HepG2 (cell line): Measurements from ENCODE around the gene DDX49. TPM values are rescaled to one million over a fixed set of nuclear protein-coding genes. Genes with fewer than 3 reads are reported as not detected.

Experiments used
- ATAC-seq: fragments of 200-7000 bp; cut with Tn5 transposase; 3 replicates; pipeline ENCODE4 v1.9.1; 2020; ENCODE audit warnings: mild to moderate bottlenecking, moderate library complexity
- BruUV-seq: library from RNA; stranded (reverse); fragments of 400-500 nt; replicated peaks from 2 replicates; lab custom pipeline; 2021; lab: Mats Ljungman, UMichigan
- CTCF ChIA-PET: fragments of 300-600 bp; formaldehyde crosslinking; extraction: SDS; loops from one replicate; lab custom pipeline; 2021; ENCODE audit warnings: low total read pairs, inconsistent platforms, low intra/inter-chr PET ratio; lab: Yijun Ruan, JAX
- POLR2A ChIA-PET: fragments of 350-600 bp; sonication (Branson Sonifier 250); formaldehyde crosslinking; loops from one replicate; lab custom pipeline; 2020; ENCODE audit warnings: antibody characterized with exemption, inconsistent platforms; lab: Yijun Ruan, JAX
- DNase-seq: peaks from one replicate; pipeline ENCODE4 v3.0.0-alpha.2; 2015; ENCODE audit warnings: low spot score
- FAIRE-seq: peaks from 3 replicates; lab custom pipeline; 2011; peaks lifted over from hg19 to GRCh38; lab: Jason Lieb, UNC
- H2AFZ ChIP-seq: one replicate; pipeline ENCODE4 v1.6.1; 2011; ENCODE audit warnings: low read length, inconsistent platforms
- H3K27ac ChIP-seq: fragments of 300-600 bp; 3 replicates; pipeline ENCODE4 v1.8.0; 2011; ENCODE audit warnings: mixed run types, mild to moderate bottlenecking, mixed read lengths, low read length, inconsistent platforms; ENCODE audit not compliant: insufficient read depth; ENCODE audit errors: extremely low read length
- H3K27me3 ChIP-seq, 2 experiments: fragments of 200-600 bp in 1 of 2; 2 replicates in 1 of 2; 3 replicates in 1 of 2; pipeline versions ENCODE4 v1.6.0 to v1.8.0; 2011; ENCODE audit warnings: low read length in 2 of 2, mild to moderate bottlenecking in 2 of 2, moderate library complexity in 2 of 2, inconsistent platforms in 1 of 2; ENCODE audit not compliant: insufficient read depth in 2 of 2, control insufficient read depth in 1 of 2
- H3K36me3 ChIP-seq, 2 experiments: fragments of 200-600 bp in 1 of 2; replicated peaks in 1 of 2; 2 replicates in 1 of 2; 3 replicates in 1 of 2; pipeline versions ENCODE4 v1.5.1 to v1.8.0; 2011; ENCODE audit warnings: low read length in 2 of 2, inconsistent platforms in 1 of 2; ENCODE audit not compliant: insufficient read depth in 2 of 2, control insufficient read depth in 1 of 2
- H3K4me1 ChIP-seq: 2 replicates; pipeline ENCODE4 v1.5.1; 2012; ENCODE audit warnings: low read length, inconsistent platforms; ENCODE audit not compliant: insufficient read depth
- H3K4me2 ChIP-seq: 2 replicates; pipeline ENCODE4 v1.6.0; 2011; ENCODE audit warnings: low read depth, low read length, inconsistent platforms
- H3K4me3 ChIP-seq, 3 experiments: fragments of 200-600 bp in 1 of 3; sonication (generic), shearing (Covaris generic) in 1 of 3; replicated peaks in 1 of 3; 2 replicates each; pipeline ENCODE4 v1.5.1; 2011 to 2016; ENCODE audit warnings: low read length in 3 of 3, inconsistent platforms in 2 of 3, low read depth in 2 of 3, mild to moderate bottlenecking in 2 of 3, control low read depth in 1 of 3, mixed read lengths in 1 of 3; ENCODE audit not compliant: insufficient read depth in 1 of 3
- H3K79me2 ChIP-seq: one replicate; pipeline ENCODE4 v1.6.1; 2011; ENCODE audit warnings: low read length, inconsistent platforms; ENCODE audit not compliant: insufficient read depth
- H3K9ac ChIP-seq: 2 replicates; pipeline ENCODE4 v1.6.0; 2011; ENCODE audit warnings: mild to moderate bottlenecking, low read depth, low read length, inconsistent platforms; ENCODE audit not compliant: insufficient read depth
- H3K9me3 ChIP-seq: 2 replicates; pipeline ENCODE4 v1.5.1; 2012; ENCODE audit warnings: mild to moderate bottlenecking, low read length
- H4K20me1 ChIP-seq: 2 replicates; pipeline ENCODE4 v1.6.0; 2011; ENCODE audit warnings: inconsistent platforms, mild to moderate bottlenecking, low read length, moderate library complexity; ENCODE audit not compliant: insufficient read depth
- DMAP1 ChIP-seq: IDR thresholded peaks from 2 replicates; pipeline ENCODE4 v1.6.1; 2016
- DRAP1 ChIP-seq: IDR thresholded peaks from 2 replicates; pipeline ENCODE4 v1.6.1; 2016; ENCODE audit warnings: missing genetic modification reagents, missing compliant biosample characterization
- MAX ChIP-seq: IDR thresholded peaks from 2 replicates; pipeline ENCODE4 v1.6.1; 2012; ENCODE audit warnings: inconsistent platforms
- MTERF4 ChIP-seq: sonication (generic); formaldehyde crosslinking; IDR thresholded peaks from 2 replicates; pipeline ENCODE4 v1.8.0; 2023; ENCODE audit warnings: mild to moderate bottlenecking, missing genetic modification reagents
- RXRB ChIP-seq: IDR thresholded peaks from 2 replicates; pipeline ENCODE4 v1.6.1; 2016; ENCODE audit warnings: borderline replicate concordance, missing genetic modification reagents, missing compliant biosample characterization
- YY1 ChIP-seq: IDR thresholded peaks from 2 replicates; pipeline ENCODE4 v1.6.1; 2011; ENCODE audit warnings: low read length, low read depth, moderate library complexity, mild to moderate bottlenecking; ENCODE audit not compliant: insufficient read depth, insufficient replicate concordance
- WGBS: methylation state at CpG from one replicate; pipeline ENCODE4 v1.1.6; 2017; ENCODE audit warnings: low lambda C conversion rate; 5-methylcytosine and 5-hydroxymethylcytosine counted together
- in situ Hi-C: cut with HindIII; loops from 2 replicates; pipeline ENCODE4 v1.10.0; 2017; ENCODE audit warnings: low pct_unique_long_range_greater_than_20kb; ENCODE audit not compliant: extremely low pct_ligation_motif_present
- intact Hi-C: fragments of 100-400 bp; cut with micrococcal nuclease; formaldehyde crosslinking; loops from one replicate; pipeline ENCODE4 v1.10.0; 2022; ENCODE audit not compliant: unreplicated experiment
- polyA plus RNA-seq, 8 experiments: library from polyadenylated mRNA; depleted of rRNA in 3 of 8; stranded (reverse) in 7 of 8; unstranded in 1 of 8; fragments of >200 nt; fragmentation: Illumina TruSeq in 4 of 8; extraction: Trizol in 4 of 8; gene quantifications; 2 replicates each; pipeline versions ENCODE4 v1.2.1 to v1.2.3, GENCODE V29; 2011 to 2016; ENCODE audit warnings: low read depth in 4 of 8, missing spikeins in 1 of 8, mixed read lengths in 1 of 8; ENCODE audit not compliant: insufficient read depth in 1 of 8
- total RNA-seq, 5 experiments: library from RNA; depleted of rRNA; stranded (reverse); fragments of >200 nt; fragmentation: Illumina TruSeq; extraction: Trizol; gene quantifications; 2 replicates each; pipeline ENCODE4 v1.2.3, GENCODE V29; 2016; ENCODE audit warnings: low read depth in 1 of 5
- TF ChIP-seq, protein P1 (sequence below): sonication (generic); formaldehyde crosslinking; IDR thresholded peaks from 2 replicates; pipeline ENCODE4 v1.5.1; 2020; ENCODE audit warnings: missing genetic modification reagents, mild to moderate bottlenecking, borderline replicate concordance
- TF ChIP-seq, protein P2 (sequence below): sonication (generic); formaldehyde crosslinking; IDR thresholded peaks from 2 replicates; pipeline ENCODE4 v1.4.0; 2020; ENCODE audit warnings: mild to moderate bottlenecking, low read depth, missing genetic modification reagents
- TF ChIP-seq, protein P3 (sequence below): sonication (generic); formaldehyde crosslinking; IDR thresholded peaks from 2 replicates; pipeline ENCODE4 v1.4.0; 2020; ENCODE audit warnings: missing genetic modification reagents

Gene DDX49
- total and polyA plus RNA-seq, 2 of the 13 experiments (the other 11 are each of a cell fraction or from before 2014, with no cell fraction given): 27.0 to 46.2 TPM

- TF ChIP-seq DRAP1: 0 out of 2 replicates have a peak, but pooled peaks have one; percentile 12
- 0 out of 2 replicates have a peak, but pooled peaks have one; percentile 21 for TF ChIP-seq DMAP1 (CRISPR knock-in tag)
- 0 out of 2 replicates have a peak, but pooled peaks have one; percentile 65 for TF ChIP-seq MTERF4 (CRISPR knock-in tag)
- TF ChIP-seq, protein P1, sequence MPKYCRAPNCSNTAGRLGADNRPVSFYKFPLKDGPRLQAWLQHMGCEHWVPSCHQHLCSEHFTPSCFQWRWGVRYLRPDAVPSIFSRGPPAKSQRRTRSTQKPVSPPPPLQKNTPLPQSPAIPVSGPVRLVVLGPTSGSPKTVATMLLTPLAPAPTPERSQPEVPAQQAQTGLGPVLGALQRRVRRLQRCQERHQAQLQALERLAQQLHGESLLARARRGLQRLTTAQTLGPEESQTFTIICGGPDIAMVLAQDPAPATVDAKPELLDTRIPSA (CRISPR knock-in tag): 0 out of 2 replicates have a peak, but pooled peaks have one; percentile 34
- peak; percentile 48 for TF ChIP-seq YY1
- peak; percentile 31; the same call in 1 of the 2 replicates for TF ChIP-seq RXRB (CRISPR knock-in tag)
These were observed 24.3 kb upstream of the DDX49 start (continued) for GRCh38 chr19:18895038-18895823.

DNA sequence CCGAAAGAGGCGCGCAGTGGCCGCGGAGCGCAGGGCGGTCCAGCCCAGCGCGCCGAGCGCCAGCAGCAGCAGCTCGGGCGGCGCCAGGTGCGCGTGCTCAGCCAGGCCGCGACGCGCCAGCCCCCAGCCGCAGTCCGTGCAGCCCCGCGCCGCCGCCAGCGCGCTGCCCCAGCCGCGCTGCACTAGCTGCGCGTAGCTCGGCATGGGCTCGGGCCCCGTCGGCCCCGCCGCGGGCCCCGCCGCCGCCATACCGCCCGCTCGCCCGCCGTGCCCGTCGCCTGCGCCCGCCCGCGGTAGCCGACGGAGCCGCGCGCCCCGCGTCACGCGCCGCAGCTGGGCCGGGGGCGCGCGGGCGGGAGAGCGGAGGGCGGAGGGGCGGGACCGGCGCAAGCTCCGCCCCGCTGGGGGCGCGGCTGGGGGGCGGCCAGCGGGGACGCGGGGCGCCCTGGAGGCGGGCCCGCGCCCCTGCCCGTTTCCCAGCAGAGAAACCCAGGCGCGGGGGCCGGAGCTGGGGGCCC is 23.6 kb upstream of the DDX49 start, which contains the start of gene CERS1:
Gene CERS1, minus strand, starts transcription at position 335 of the 518 bp plus-strand sequence. Its CDS starts 86 bp downstream, at position 249.
- peak within 1 kb of the TSS; percentile 46 to 75 (median 70); a peak in 5 of 6 replicates for H3K4me3 ChIP-seq
- ATAC-seq: peak; percentile 51
- peak within 1 kb of the TSS; percentile 48 for H3K9ac ChIP-seq
- H3K36me3 ChIP-seq: peaks cover 1 to 4% of the 10 kb centered on the region in 2 experiments; a peak in 2 of 5 replicates
- no peak for FAIRE-seq
- no peaks in the 10 kb centered on the region; a peak in 1 of 5 replicates for H3K27me3 ChIP-seq
- intact Hi-C loops (loop anchor here (1.0 kb wide), 1 partner anchor 90 kb away; no protein-coding TSS in a partner anchor), in situ Hi-C loops (loop anchor here (10.0 kb wide), 1 partner anchor 89 kb away; no protein-coding TSS in a partner anchor)
- peaks cover 23% of the 10 kb centered on the region for H3K4me1 ChIP-seq
- no CpG with 5 or more reads among the region's 89 CpGs for WGBS
- no peaks in the 10 kb centered on the region for H3K79me2 ChIP-seq
- H3K4me2 ChIP-seq: peak within 1 kb of the TSS; percentile 81
- H2AFZ ChIP-seq: no peak within 1 kb of the TSS
- H3K27ac ChIP-seq: no peak within 1 kb of the TSS
- no peak for DNase-seq
- no peaks in the 10 kb centered on the region for H4K20me1 ChIP-seq
- no peaks in the 10 kb centered on the region for H3K9me3 ChIP-seq
- POLR2A ChIA-PET: interaction anchor here (0.7 to 2.5 kb wide), 3 partner anchors 12 to 91 kb away, joined by 3 to 11 read pairs (median 7); partner anchors contain the start of genes COPE and DDX49
- BruUV-seq: no TSS peak
- CTCF ChIA-PET: interaction anchor here (2.4 kb wide), 1 partner anchor 91 kb away, joined by 24 read pairs; no protein-coding TSS in a partner anchor
- TF ChIP-seq, protein P2, sequence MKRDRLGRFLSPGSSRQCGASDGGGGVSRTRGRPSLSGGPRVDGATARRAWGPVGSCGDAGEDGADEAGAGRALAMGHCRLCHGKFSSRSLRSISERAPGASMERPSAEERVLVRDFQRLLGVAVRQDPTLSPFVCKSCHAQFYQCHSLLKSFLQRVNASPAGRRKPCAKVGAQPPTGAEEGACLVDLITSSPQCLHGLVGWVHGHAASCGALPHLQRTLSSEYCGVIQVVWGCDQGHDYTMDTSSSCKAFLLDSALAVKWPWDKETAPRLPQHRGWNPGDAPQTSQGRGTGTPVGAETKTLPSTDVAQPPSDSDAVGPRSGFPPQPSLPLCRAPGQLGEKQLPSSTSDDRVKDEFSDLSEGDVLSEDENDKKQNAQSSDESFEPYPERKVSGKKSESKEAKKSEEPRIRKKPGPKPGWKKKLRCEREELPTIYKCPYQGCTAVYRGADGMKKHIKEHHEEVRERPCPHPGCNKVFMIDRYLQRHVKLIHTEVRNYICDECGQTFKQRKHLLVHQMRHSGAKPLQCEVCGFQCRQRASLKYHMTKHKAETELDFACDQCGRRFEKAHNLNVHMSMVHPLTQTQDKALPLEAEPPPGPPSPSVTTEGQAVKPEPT (CRISPR knock-in tag): no peak
- peak; percentile 75; the same call in 1 of the 2 replicates for TF ChIP-seq MAX
- TF ChIP-seq, protein P3, sequence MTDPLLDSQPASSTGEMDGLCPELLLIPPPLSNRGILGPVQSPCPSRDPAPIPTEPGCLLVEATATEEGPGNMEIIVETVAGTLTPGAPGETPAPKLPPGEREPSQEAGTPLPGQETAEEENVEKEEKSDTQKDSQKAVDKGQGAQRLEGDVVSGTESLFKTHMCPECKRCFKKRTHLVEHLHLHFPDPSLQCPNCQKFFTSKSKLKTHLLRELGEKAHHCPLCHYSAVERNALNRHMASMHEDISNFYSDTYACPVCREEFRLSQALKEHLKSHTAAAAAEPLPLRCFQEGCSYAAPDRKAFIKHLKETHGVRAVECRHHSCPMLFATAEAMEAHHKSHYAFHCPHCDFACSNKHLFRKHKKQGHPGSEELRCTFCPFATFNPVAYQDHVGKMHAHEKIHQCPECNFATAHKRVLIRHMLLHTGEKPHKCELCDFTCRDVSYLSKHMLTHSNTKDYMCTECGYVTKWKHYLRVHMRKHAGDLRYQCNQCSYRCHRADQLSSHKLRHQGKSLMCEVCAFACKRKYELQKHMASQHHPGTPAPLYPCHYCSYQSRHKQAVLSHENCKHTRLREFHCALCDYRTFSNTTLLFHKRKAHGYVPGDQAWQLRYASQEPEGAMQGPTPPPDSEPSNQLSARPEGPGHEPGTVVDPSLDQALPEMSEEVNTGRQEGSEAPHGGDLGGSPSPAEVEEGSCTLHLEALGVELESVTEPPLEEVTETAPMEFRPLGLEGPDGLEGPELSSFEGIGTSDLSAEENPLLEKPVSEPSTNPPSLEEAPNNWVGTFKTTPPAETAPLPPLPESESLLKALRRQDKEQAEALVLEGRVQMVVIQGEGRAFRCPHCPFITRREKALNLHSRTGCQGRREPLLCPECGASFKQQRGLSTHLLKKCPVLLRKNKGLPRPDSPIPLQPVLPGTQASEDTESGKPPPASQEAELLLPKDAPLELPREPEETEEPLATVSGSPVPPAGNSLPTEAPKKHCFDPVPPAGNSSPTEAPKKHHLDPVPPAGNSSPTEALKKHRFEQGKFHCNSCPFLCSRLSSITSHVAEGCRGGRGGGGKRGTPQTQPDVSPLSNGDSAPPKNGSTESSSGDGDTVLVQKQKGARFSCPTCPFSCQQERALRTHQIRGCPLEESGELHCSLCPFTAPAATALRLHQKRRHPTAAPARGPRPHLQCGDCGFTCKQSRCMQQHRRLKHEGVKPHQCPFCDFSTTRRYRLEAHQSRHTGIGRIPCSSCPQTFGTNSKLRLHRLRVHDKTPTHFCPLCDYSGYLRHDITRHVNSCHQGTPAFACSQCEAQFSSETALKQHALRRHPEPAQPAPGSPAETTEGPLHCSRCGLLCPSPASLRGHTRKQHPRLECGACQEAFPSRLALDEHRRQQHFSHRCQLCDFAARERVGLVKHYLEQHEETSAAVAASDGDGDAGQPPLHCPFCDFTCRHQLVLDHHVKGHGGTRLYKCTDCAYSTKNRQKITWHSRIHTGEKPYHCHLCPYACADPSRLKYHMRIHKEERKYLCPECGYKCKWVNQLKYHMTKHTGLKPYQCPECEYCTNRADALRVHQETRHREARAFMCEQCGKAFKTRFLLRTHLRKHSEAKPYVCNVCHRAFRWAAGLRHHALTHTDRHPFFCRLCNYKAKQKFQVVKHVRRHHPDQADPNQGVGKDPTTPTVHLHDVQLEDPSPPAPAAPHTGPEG (CRISPR knock-in tag): no peak
